ENCODE data around the gene PPP4R1. TPM values are rescaled to one million over a fixed set of nuclear protein-coding genes. Genes with fewer than 3 reads are reported as not detected.

Gene PPP4R1
- total and polyA plus RNA-seq, 8 donors: 97.6 to 163 (median 109) TPM

DNA sequence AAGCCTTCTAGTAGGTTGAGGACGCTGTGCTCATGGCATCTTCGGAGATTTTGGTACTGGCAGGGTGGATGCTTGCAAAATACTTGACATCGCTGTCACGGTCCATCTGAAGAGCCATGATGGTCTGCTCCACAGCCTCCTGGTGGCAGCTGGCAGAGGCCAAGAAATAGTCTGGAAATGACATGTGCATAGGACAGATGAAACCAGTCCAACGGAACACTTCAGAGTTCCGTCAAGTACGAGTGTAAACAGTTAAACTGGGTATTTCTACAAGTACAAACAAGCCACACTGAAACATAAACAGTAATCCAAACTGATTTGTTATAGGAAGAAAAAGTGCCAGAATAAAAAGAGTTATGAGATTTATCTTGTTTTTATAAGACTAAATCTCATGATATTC lies 66.6 kb downstream of the PPP4R1 start:
- peaks cover 0 to 85% of the 10 kb centered on the region in 2 donors for H3K36me3 ChIP-seq
- intact Hi-C loops (cut with DNase I): no loop called here
- no peaks in the 10 kb centered on the region for H3K9me3 ChIP-seq
- ATAC-seq (peak; percentile 58), DNase-seq (peak in 1 of 4 donors; percentile 17)
- no peaks in the 10 kb centered on the region for H3K27me3 ChIP-seq
- TF ChIP-seq CTCF (IDR thresholded peaks at IDR 0.05): no peak
- no peak overlapping the region for H3K4me3 ChIP-seq
- no peak overlapping the region for H3K27ac ChIP-seq
- H3K4me1 ChIP-seq: peaks cover 0 to 11% of the 10 kb centered on the region in 2 donors

GRCh38 chr18:9546468-9546867 lies 67.9 kb downstream of the PPP4R1 start:
- Histone ChIP-seq H3K4me1 (peaks cover 0 to 11% of the 10 kb centered on the region in 2 donors), H3K9me3 (no peaks in the 10 kb centered on the region), H3K27ac (no peak overlapping the region), H3K27me3 (no peaks in the 10 kb centered on the region), H3K4me3 (no peak overlapping the region), H3K36me3 (peaks cover 0 to 71% of the 10 kb centered on the region in 2 donors)
- intact Hi-C loops (cut with DNase I): no loop called here
- ATAC-seq (no peak), DNase-seq (no peak)
- no peak for TF ChIP-seq CTCF (IDR thresholded peaks at IDR 0.05)

DNA sequence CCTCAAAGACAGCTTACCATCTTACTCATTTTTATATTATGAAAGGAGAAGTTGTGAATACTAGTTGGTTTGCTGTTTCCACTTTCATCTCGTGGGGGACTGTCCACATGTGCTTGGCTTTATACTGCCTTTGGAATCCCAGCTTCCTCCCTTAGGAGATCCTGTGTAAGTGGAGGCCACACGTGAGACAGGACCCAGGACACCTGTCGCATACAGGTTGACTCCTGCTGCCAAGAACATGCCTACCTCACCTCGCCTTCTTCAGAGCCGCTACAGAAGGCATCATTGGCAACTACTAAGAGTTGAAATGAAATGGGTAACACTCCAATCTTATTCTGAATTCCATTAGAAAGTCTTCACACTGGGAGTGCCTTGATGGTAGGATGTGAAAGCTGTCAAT lies 69.3 kb downstream of the PPP4R1 start:
- DNase-seq: no peak
- H3K4me1 ChIP-seq: peaks cover 0 to 8% of the 10 kb centered on the region in 2 donors
- H3K4me3 ChIP-seq: no peak overlapping the region
- no peak for ATAC-seq
- no peaks in the 10 kb centered on the region for H3K9me3 ChIP-seq
- intact Hi-C loops (cut with DNase I): no loop called here
- peaks cover 0 to 57% of the 10 kb centered on the region in 2 donors for H3K36me3 ChIP-seq
- H3K27ac ChIP-seq: no peak overlapping the region
- no peak for TF ChIP-seq CTCF (IDR thresholded peaks at IDR 0.05)
- no peaks in the 10 kb centered on the region for H3K27me3 ChIP-seq

GRCh38 chr18:9542924-9543323 lies 71.4 kb downstream of the PPP4R1 start:
- Histone ChIP-seq H3K36me3 (peaks cover 0 to 53% of the 10 kb centered on the region in 2 donors), H3K27me3 (no peaks in the 10 kb centered on the region), H3K4me3 (no peak overlapping the region), H3K27ac (no peak overlapping the region), H3K9me3 (no peaks in the 10 kb centered on the region), H3K4me1 (no peaks in the 10 kb centered on the region)
- TF ChIP-seq CTCF (IDR thresholded peaks at IDR 0.05): no peak
- ATAC-seq (no peak), DNase-seq (no peak)
- intact Hi-C loops (cut with DNase I): no loop called here

- H3K36me3 ChIP-seq: peaks cover 0 to 47% of the 10 kb centered on the region in 2 donors
- no peaks in the 10 kb centered on the region for H3K4me1 ChIP-seq
- no peak overlapping the region for H3K27ac ChIP-seq
- ATAC-seq: no peak
- H3K4me3 ChIP-seq: no peak overlapping the region
- H3K27me3 ChIP-seq: no peaks in the 10 kb centered on the region
- TF ChIP-seq CTCF (IDR thresholded peaks at IDR 0.05): no peak
- DNase-seq: no peak
- no peaks in the 10 kb centered on the region for H3K9me3 ChIP-seq
- intact Hi-C loops (cut with DNase I): no loop called here
Measured at GRCh38 chr18:9539938-9540337, 74.4 kb downstream of the PPP4R1 start.

Data from left lung (tissue), 10 donors.